AG09319 (cell line): ENCODE data around the gene KIFC1.
"Not testable (repeated sequence)": the region's sequence is repeated elsewhere in the genome, so short reads cannot be mapped to it uniquely, and the experiment has no call there.

ENCODE experiments used
- DNase-seq: peaks from one replicate; pipeline ENCODE4 v3.0.0-alpha.2; 2010; ENCODE audit warnings: low read depth; ENCODE audit errors: extremely low read depth
- CTCF ChIP-seq: IDR thresholded peaks from 2 replicates; pipeline ENCODE4 v1.5.1; 2011; ENCODE audit warnings: low read depth, mild to moderate bottlenecking, inconsistent platforms, low read length, moderate library complexity

KIFC1 gene

GRCh38 chr6:33375143-33375671, 16.4 kb upstream of the KIFC1 start:
- TF ChIP-seq CTCF = no peak
- peak; percentile 83 for DNase-seq

GRCh38 chr6:33377171-33377570, 14.5 kb upstream of the KIFC1 start:
- TF ChIP-seq CTCF = no peak
- no peak for DNase-seq

- not testable (repeated sequence) for DNase-seq
These were observed 12.4 kb upstream of the KIFC1 start for GRCh38 chr6:33379184-33379583.

GRCh38 chr6:33380272-33380981, 11.2 kb upstream of the KIFC1 start:
- TF ChIP-seq CTCF = no peak
- DNase-seq = no peak

- no peak for TF ChIP-seq CTCF
- DNase-seq = no peak
These were observed 8.0 kb upstream of the KIFC1 start for GRCh38 chr6:33383427-33384185.

GRCh38 chr6:33384581-33385020, 7.0 kb upstream of the KIFC1 start:
- no peak for DNase-seq
- no peak for TF ChIP-seq CTCF

DNA sequence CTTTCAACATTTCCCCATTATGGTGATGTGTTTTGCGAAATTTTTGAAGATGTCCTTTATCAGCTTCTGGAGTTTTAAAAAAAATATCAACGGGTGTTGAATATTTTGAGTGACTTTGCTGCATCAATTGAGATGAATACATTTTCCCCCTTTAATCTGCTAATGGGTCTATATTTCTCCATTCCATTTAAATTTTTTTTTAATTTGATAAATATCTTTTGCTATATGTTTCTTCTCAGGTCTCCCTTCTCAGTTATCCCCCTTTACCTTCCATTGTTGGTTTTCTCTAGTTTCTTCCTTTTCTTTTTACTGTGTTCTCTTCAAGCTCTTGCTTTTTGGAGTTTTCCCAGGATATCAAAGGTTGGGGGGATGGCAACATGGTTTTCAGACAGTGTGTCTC, 1.4 kb upstream of the KIFC1 start:
- no peak for DNase-seq
- TF ChIP-seq CTCF = no peak
